SH-SY5Y (cell line): ENCODE results near the gene KLHL26.

Experiments
- GATA2 ChIP-seq: IDR thresholded peaks from 2 replicates; pipeline ENCODE4 v1.6.1; 2011; ENCODE audit warnings: mild to moderate bottlenecking, low read depth, low read length
- GATA3 ChIP-seq: IDR thresholded peaks from 2 replicates; pipeline ENCODE4 v1.6.1; 2011; ENCODE audit warnings: low read depth, mild to moderate bottlenecking, low read length, moderate library complexity

DNA sequence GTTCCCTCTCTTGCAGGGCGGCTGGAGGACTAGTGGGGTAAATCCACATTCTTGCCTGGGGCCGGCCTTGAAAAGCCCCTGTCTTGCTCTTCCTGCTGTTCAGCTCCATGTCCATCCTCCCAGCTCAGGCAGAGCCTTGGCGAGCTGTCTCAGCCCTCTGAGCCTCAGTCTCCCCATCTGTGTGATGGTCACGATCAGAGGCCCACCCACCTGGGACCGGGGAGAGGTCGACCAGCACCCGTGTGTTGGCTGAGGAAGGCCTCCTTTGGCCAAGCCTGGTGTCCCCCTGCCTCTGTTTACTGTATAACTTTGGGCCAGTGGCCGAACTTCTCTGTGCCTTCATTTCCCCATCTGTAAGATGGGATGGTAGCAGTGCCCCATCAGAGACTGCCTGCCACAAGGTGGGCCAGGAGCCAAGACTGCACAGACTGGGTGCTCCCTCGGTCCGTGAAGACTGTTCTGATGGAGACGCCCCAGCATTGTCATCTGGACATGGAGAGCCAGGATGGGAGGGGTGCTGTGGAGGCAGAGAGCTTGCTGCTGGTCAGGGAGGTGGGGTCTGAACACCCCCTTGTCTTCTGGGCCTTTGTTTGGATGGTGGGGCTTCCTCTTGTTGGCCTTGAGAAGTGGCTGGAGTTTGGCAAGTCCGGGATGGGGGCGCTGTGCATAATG is 18.5 kb downstream of the KLHL26 start:
- TF ChIP-seq GATA2 (no peak), GATA3 (no peak)
